ENCODE results near the gene ADAP2. TPM values are rescaled to one million over a fixed set of nuclear protein-coding genes. Genes with fewer than 3 reads are reported as not detected.

ADAP2 gene
- total RNA-seq, 1 donor from 2014 or later = 0.36 TPM

DNA sequence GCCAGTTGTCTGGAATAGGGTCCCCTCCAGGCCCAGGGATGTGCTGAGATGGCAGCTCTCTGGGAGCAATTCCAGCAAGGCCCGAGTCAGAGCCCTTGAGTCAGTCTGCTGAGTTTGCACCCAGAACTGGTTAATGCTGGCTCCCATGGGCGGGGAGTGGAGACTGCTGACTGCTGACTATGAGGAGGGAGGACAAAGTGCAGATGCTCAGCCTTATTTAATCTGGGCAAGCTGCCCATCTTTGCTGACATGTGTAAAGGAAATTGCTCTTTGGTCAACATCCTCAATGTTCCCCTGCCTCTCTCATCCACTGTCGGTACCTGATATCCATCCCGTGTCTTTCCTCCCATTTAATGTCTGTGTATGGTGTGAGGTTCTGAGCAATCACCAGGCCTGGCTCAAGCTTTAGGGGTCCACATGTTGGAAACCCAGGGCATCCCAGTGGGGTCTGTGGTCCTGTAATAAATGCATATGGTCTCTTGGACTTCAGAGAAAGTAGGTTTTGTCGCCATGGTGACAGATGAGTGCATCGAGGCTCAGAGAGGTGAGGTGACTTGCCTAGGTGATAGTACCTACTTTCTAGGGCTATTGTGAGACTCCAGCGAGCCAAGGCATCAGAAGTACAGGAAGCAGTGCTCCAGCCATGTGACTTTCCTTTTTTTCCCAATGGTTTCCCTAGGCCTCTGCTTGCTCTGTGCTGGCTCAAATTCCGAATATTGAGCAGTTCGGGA, 29.1 kb downstream of the ADAP2 start:
- Mint-ChIP-seq H3K4me1 (no peaks in the 10 kb centered on the region), H3K9me3 (no peaks in the 10 kb centered on the region), H3K27ac (no peak overlapping the region), H3K4me3 (no peak overlapping the region), H3K36me3 (no peaks in the 10 kb centered on the region), H3K27me3 (ENCODE audit: low read depth) (no peaks in the 10 kb centered on the region)
- TF ChIP-seq, protein P1, sequence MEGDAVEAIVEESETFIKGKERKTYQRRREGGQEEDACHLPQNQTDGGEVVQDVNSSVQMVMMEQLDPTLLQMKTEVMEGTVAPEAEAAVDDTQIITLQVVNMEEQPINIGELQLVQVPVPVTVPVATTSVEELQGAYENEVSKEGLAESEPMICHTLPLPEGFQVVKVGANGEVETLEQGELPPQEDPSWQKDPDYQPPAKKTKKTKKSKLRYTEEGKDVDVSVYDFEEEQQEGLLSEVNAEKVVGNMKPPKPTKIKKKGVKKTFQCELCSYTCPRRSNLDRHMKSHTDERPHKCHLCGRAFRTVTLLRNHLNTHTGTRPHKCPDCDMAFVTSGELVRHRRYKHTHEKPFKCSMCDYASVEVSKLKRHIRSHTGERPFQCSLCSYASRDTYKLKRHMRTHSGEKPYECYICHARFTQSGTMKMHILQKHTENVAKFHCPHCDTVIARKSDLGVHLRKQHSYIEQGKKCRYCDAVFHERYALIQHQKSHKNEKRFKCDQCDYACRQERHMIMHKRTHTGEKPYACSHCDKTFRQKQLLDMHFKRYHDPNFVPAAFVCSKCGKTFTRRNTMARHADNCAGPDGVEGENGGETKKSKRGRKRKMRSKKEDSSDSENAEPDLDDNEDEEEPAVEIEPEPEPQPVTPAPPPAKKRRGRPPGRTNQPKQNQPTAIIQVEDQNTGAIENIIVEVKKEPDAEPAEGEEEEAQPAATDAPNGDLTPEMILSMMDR (IDR thresholded peaks at IDR 0.05; ENCODE audit: unreplicated experiment) = no peak
- DNase-seq (ENCODE audit: low spot score in 2 of 2, unreplicated experiment in 2 of 2) = no peak

DNA sequence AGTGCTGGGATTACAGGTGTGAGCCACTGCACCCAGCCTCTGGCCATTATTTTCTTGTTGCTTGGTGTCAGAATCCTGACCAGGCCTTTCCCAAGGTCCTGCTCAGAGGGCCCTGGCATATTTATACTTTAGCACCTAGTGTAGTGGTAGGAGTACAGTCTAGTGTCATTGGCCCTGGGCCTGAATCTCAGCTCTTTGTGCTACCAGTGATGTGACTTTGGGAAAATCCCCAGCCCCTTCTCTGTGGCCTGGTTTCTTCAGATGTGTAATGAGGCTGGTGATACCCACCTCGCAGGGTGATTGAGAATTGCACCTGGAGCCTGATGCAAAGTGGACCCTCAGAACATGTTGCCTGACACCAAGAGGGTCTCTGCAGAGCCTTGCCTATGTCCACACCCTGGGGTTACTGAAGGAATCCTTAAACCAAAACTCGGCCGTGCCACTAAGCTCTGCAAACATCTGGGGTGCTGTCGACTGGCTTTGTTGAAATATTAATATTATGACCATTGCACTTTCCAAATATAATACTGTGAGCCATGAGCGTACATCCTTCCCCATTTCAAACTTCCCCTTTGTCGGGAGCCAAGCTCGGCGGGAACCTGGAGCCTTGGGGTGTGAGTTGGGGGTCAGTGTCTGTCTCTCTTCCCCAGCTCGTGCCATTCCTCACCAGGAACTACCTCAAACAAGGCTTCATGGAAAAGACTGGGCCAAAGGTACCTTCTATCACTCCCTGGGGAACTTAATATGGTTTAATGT, 31.1 kb downstream of the ADAP2 start:
- H3K4me3 Mint-ChIP-seq = no peak overlapping the region
- no peak overlapping the region for H3K27ac Mint-ChIP-seq
- no peaks in the 10 kb centered on the region for H3K36me3 Mint-ChIP-seq
- TF ChIP-seq, protein P1 (IDR thresholded peaks at IDR 0.05; ENCODE audit: unreplicated experiment) = no peak
- no peaks in the 10 kb centered on the region for H3K4me1 Mint-ChIP-seq
- no peak for DNase-seq (ENCODE audit: low spot score in 2 of 2, unreplicated experiment in 2 of 2)
- H3K27me3 Mint-ChIP-seq (ENCODE audit: low read depth) = no peaks in the 10 kb centered on the region
- no peaks in the 10 kb centered on the region for H3K9me3 Mint-ChIP-seq

DNA sequence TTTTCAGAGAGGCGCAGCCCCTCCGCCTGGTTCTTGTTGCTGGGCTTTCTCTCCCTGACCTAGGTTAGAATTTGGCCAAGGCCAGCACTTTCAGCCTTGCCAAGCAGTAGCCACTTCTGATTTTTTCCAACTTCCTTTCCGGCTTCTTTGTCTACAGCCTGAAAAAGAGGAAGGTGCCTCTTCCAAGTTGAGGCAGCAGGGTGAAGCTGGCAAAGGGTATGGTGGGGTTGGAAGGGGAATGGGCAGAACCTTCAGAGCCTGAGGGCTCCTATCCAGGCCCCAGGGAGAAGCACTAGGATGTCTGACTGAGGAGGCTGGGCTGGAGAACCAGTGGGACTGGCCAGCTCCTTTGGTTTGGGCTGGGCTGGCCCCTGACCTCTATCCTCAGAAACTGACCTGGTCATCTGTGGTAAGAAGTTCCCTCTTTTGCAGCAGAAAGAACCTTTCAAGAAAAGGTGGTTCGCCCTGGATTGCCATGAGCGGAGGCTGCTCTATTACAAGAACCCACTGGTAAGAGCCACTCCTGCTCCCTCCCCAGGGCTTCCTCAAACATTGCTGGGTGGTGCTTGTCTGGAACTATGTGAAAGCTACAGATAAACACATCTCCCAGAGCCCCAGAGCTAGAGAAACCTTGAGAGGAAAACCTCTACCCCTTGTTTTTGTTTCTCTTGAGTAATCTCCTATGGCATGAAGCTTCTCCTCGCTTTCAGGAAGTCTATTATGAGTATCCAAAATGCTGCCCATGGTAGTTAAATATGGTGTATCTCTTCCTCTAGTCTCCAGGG, 32.5 kb downstream of the ADAP2 start:
- DNase-seq (ENCODE audit: low spot score in 2 of 2, unreplicated experiment in 2 of 2) = no peak
- no peaks in the 10 kb centered on the region for H3K27me3 Mint-ChIP-seq (ENCODE audit: low read depth)
- H3K36me3 Mint-ChIP-seq = no peaks in the 10 kb centered on the region
- no peak overlapping the region for H3K27ac Mint-ChIP-seq
- TF ChIP-seq, protein P1 (IDR thresholded peaks at IDR 0.05; ENCODE audit: unreplicated experiment) = no peak
- H3K4me3 Mint-ChIP-seq = no peak overlapping the region
- H3K4me1 Mint-ChIP-seq = no peaks in the 10 kb centered on the region
- no peaks in the 10 kb centered on the region for H3K9me3 Mint-ChIP-seq

DNA sequence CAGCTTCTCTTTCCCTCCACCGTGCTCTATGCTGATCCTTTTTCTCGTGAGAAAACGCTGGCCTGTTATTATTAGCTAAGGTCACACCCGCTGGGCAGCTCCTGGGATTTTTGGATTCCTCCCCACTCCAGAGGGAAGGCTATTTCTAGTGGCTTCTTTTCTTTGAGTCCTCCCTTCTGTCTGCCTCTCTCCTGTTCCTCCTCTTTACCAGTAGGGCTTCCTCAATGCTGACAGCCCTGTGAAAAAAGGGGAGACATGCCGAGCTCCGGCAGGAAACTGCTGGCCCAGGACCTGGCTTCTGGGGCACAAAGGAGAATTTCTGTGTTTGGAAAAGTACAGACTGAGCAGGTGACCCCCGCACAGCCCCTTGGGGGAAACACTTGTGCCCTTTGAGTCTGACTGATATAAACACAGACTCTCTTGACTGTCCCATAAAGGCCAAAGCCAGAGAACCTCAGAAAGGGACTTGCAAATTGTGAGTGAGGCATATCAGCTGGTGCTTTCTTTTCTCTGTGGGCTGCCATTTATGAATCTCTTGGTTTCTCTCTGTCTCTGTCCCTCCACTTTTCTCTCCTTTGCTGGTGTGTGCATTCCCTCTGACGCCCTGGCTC, 35.1 kb downstream of the ADAP2 start:
- TF ChIP-seq, protein P1 (IDR thresholded peaks at IDR 0.05; ENCODE audit: unreplicated experiment) = no peak
- Mint-ChIP-seq H3K27ac (no peak overlapping the region), H3K4me3 (no peak overlapping the region), H3K36me3 (no peaks in the 10 kb centered on the region), H3K9me3 (no peaks in the 10 kb centered on the region), H3K4me1 (no peaks in the 10 kb centered on the region), H3K27me3 (ENCODE audit: low read depth) (no peaks in the 10 kb centered on the region)
- no peak for DNase-seq (ENCODE audit: low spot score in 2 of 2, unreplicated experiment in 2 of 2)

DNA sequence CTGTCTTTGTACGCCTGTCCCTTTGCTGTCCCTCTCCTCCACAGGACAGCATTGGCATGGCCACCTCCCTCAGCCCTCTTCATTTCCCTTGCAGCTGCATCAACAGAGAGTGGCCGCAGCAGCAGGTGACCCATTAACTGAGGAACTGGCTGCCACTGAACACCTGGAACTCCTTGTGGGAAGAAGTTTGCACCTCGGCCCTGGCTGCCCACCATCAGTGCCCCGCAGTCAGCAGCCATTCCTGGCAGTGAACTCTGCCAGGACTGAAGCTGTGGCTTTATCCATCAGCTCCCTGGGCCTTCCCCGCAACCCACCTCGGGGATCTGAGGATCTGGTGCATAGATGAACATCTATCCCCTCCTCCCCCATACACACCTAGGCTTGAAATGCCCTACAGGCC, 36.0 kb downstream of the ADAP2 start:
- no peaks in the 10 kb centered on the region for H3K9me3 Mint-ChIP-seq
- no peaks in the 10 kb centered on the region for H3K27me3 Mint-ChIP-seq (ENCODE audit: low read depth)
- no peak for DNase-seq (ENCODE audit: low spot score in 2 of 2, unreplicated experiment in 2 of 2)
- H3K4me3 Mint-ChIP-seq = no peak overlapping the region
- TF ChIP-seq, protein P1 (IDR thresholded peaks at IDR 0.05; ENCODE audit: unreplicated experiment) = no peak
- no peak overlapping the region for H3K27ac Mint-ChIP-seq
- H3K4me1 Mint-ChIP-seq = no peaks in the 10 kb centered on the region
- no peaks in the 10 kb centered on the region for H3K36me3 Mint-ChIP-seq

Data from mesothelial cell of epicardium (in vitro differentiated cells).